ENCODE data around the gene PALLD.

GRCh38 chr4:168812806-168813205 lies 316.0 kb downstream of the PALLD start:
- TF ChIP-seq CTCF (optimal IDR thresholded peaks at IDR 0.05 in 1 of 3, IDR thresholded peaks at IDR 0.05 in 1 of 3, conservative IDR thresholded peaks at IDR 0.05 in 1 of 3; ENCODE audit: extremely low read depth in 1 of 3, insufficient read depth in 2 of 3, low read length in 3 of 3) (no peak), EZH2 (IDR thresholded peaks at IDR 0.05; ENCODE audit: low read length) (no peak)

Measured in keratinocyte (primary cell).